Liver (tissue), 9 donors: Measurements from ENCODE around the gene GSTM3. TPM values are rescaled to one million over a fixed set of nuclear protein-coding genes. Genes with fewer than 3 reads are reported as not detected.

Experiments
- DNase-seq: peaks from one replicate; pipeline ENCODE4 v3.0.0-alpha.2; 2017; ENCODE audit warnings: low spot score
- H3K27ac ChIP-seq, 2 donors: one replicate each; pipeline ENCODE4 v1.7.0; 2013; ENCODE audit warnings: inconsistent platforms in 2 of 2, low read length in 2 of 2, control low read depth in 1 of 2, low read depth in 1 of 2, mild to moderate bottlenecking in 1 of 2
- H3K27me3 ChIP-seq, 4 donors: one replicate each; pipeline versions ENCODE4 v1.6.1 to v1.7.0; 2013; ENCODE audit warnings: low read length in 3 of 4, inconsistent platforms in 1 of 4, mild to moderate bottlenecking in 1 of 4, moderate library complexity in 1 of 4; ENCODE audit not compliant: control insufficient read depth in 4 of 4, insufficient read depth in 4 of 4
- H3K36me3 ChIP-seq, 4 donors: one replicate each; pipeline versions ENCODE4 v1.6.1 to v1.7.0; 2013; ENCODE audit warnings: low read length in 3 of 4, mild to moderate bottlenecking in 3 of 4, low read depth in 1 of 4, moderate library complexity in 1 of 4; ENCODE audit not compliant: control insufficient read depth in 4 of 4, insufficient read depth in 3 of 4
- H3K4me1 ChIP-seq, 4 donors: one replicate each; pipeline versions ENCODE4 v1.6.1 to v1.7.0; 2013; ENCODE audit warnings: low read length in 3 of 4, mild to moderate bottlenecking in 3 of 4, moderate library complexity in 1 of 4; ENCODE audit not compliant: control insufficient read depth in 4 of 4, insufficient read depth in 4 of 4
- H3K4me3 ChIP-seq, 3 donors: one replicate each; pipeline versions ENCODE4 v1.6.1 to v1.7.0; 2013; ENCODE audit warnings: low read length in 3 of 3, control low read depth in 1 of 3, low read depth in 1 of 3, mild to moderate bottlenecking in 1 of 3
- H3K9ac ChIP-seq, 2 donors: one replicate each; pipeline ENCODE4 v1.7.0; 2013; ENCODE audit warnings: low read length in 2 of 2, mild to moderate bottlenecking in 2 of 2, moderate library complexity in 2 of 2, control low read depth in 1 of 2, low read depth in 1 of 2
- H3K9me3 ChIP-seq, 4 donors: one replicate each; pipeline versions ENCODE4 v1.6.1 to v1.7.0; 2013; ENCODE audit warnings: low read length in 3 of 4; ENCODE audit not compliant: control insufficient read depth in 4 of 4
- ATF3 ChIP-seq: IDR thresholded peaks from 2 replicates; pipeline ENCODE4 v1.6.1; 2016; ENCODE audit warnings: antibody characterized with exemption
- CTCF ChIP-seq: fragments of 150-350 bp; IDR thresholded peaks from 2 replicates; pipeline ENCODE4 v1.5.1; 2017; ENCODE audit warnings: improper control_type of control experiment, low read depth, low read length; ENCODE audit not compliant: missing input control
- EGR1 ChIP-seq, 2 donors: IDR thresholded peaks; 2 replicates each; pipeline ENCODE4 v1.6.1; 2016 to 2018; ENCODE audit warnings: antibody characterized with exemption in 2 of 2, low read depth in 2 of 2
- FOXA1 ChIP-seq: IDR thresholded peaks from 2 replicates; pipeline ENCODE4 v1.6.1; 2016; ENCODE audit warnings: antibody characterized with exemption
- FOXA2 ChIP-seq: IDR thresholded peaks from 2 replicates; pipeline ENCODE4 v1.6.1; 2016; ENCODE audit warnings: antibody characterized with exemption
- GABPA ChIP-seq, 2 donors: IDR thresholded peaks in 1 of 2; conservative IDR thresholded peaks in 1 of 2; 2 replicates each; pipeline ENCODE4 v1.6.1; 2016; ENCODE audit warnings: antibody characterized with exemption in 2 of 2, mild to moderate bottlenecking in 1 of 2, moderate library complexity in 1 of 2
- HNF4A ChIP-seq, 2 donors: conservative IDR thresholded peaks; 2 replicates each; pipeline ENCODE4 v1.6.1; 2016; ENCODE audit warnings: antibody characterized with exemption in 2 of 2, mild to moderate bottlenecking in 2 of 2
- HNF4G ChIP-seq: IDR thresholded peaks from 2 replicates; pipeline ENCODE4 v1.6.1; 2016; ENCODE audit warnings: antibody characterized with exemption
- JUND ChIP-seq, 2 donors: IDR thresholded peaks; 2 replicates each; pipeline ENCODE4 v1.6.1; 2016; ENCODE audit warnings: antibody characterized with exemption in 2 of 2
- MAX ChIP-seq: IDR thresholded peaks from 2 replicates; pipeline ENCODE4 v1.6.1; 2016; ENCODE audit warnings: antibody characterized with exemption
- NR2F2 ChIP-seq: IDR thresholded peaks from 2 replicates; pipeline ENCODE4 v1.6.1; 2016; ENCODE audit warnings: antibody characterized with exemption
- RAD21 ChIP-seq, 2 donors: IDR thresholded peaks; 2 replicates each; pipeline ENCODE4 v1.6.1; 2016; ENCODE audit warnings: antibody characterized with exemption in 2 of 2, mild to moderate bottlenecking in 2 of 2
- REST ChIP-seq: IDR thresholded peaks from 2 replicates; pipeline ENCODE4 v1.6.1; 2016; ENCODE audit warnings: antibody characterized with exemption, mild to moderate bottlenecking
- RXRA ChIP-seq, 2 donors: IDR thresholded peaks; 2 replicates each; pipeline ENCODE4 v1.6.1; 2017 to 2018; ENCODE audit warnings: antibody characterized with exemption in 2 of 2, mild to moderate bottlenecking in 1 of 2
- SP1 ChIP-seq: IDR thresholded peaks from 2 replicates; pipeline ENCODE4 v1.6.1; 2018; ENCODE audit warnings: antibody characterized with exemption, mild to moderate bottlenecking
- TAF1 ChIP-seq: conservative IDR thresholded peaks from 2 replicates; pipeline ENCODE4 v1.6.1; 2016; ENCODE audit warnings: antibody characterized with exemption, mild to moderate bottlenecking
- YY1 ChIP-seq: IDR thresholded peaks from 2 replicates; pipeline ENCODE4 v1.6.1; 2016; ENCODE audit warnings: antibody characterized with exemption, mild to moderate bottlenecking
- ZBTB33 ChIP-seq: IDR thresholded peaks from 2 replicates; pipeline ENCODE4 v1.6.1; 2016; ENCODE audit warnings: antibody characterized with exemption
- WGBS: extraction: QIAGEN DNeasy Blood & Tissue Kit; methylation state at CpG from one replicate; pipeline ENCODE4 v1.1.7; 2013; 5-methylcytosine and 5-hydroxymethylcytosine counted together
- polyA plus RNA-seq, 2 donors: library from polyadenylated mRNA; stranded (reverse) in 1 of 2; unstranded in 1 of 2; fragments of 200-250 nt in 1 of 2; fragments of >200 nt in 1 of 2; fragmentation: Nextera tagmentation in 1 of 2; extraction: Ambion mirVana in 1 of 2; gene quantifications; one replicate each; pipeline versions ENCODE4 v1.2.1 to v1.2.3, GENCODE V29; 2013 to 2015
- total RNA-seq, 2 donors: library from RNA; depleted of rRNA; stranded (reverse); fragments of >200 nt; gene quantifications; one replicate each; pipeline ENCODE4 v1.2.3, GENCODE V29; 2014
- donor health status: healthy.
- donor health status: healthy.
- donor health status: healthy.
- donor health status: healthy.
- donor health status: healthy.

GSTM3 gene
- total and polyA plus RNA-seq, 4 donors: 6.9 to 51.5 (median 34.9) TPM

- Histone ChIP-seq H3K27ac (no peak overlapping the region), H3K9ac (no peak overlapping the region), H3K9me3 (peaks cover 0 to 5% (median 0%) of the 10 kb centered on the region in 4 donors), H3K27me3 (no peaks in the 10 kb centered on the region), H3K4me3 (no peak overlapping the region), H3K36me3 (no peaks in the 10 kb centered on the region), H3K4me1 (peaks cover 0 to 6% (median 0%) of the 10 kb centered on the region in 4 donors)
- DNase-seq: no peak
- no peak for TF ChIP-seq RXRA (IDR thresholded peaks at IDR 0.05)
- TF ChIP-seq FOXA2: no peak
- TF ChIP-seq JUND (IDR thresholded peaks at IDR 0.05): no peak
- no peak for TF ChIP-seq ZBTB33
- TF ChIP-seq YY1: no peak
- no peak for TF ChIP-seq SP1
- no peak for TF ChIP-seq HNF4G
- TF ChIP-seq EGR1 (IDR thresholded peaks at IDR 0.05; ENCODE audit: low read depth in 2 of 2): no peak
- no peak for TF ChIP-seq MAX
- no peak for TF ChIP-seq CTCF
- TF ChIP-seq ATF3: no peak
- TF ChIP-seq RAD21 (IDR thresholded peaks at IDR 0.05): no peak
- no peak for TF ChIP-seq GABPA (IDR thresholded peaks at IDR 0.05 in 1 of 2, conservative IDR thresholded peaks at IDR 0.05 in 1 of 2)
- 83% methylated on average over 7 of the region's 7 CpGs for WGBS
These were observed 36.6 kb upstream of the GSTM3 start for GRCh38 chr1:109777436-109777835.

- H3K9ac ChIP-seq: no peak overlapping the region
- H3K4me1 ChIP-seq: peaks cover 0 to 6% (median 0%) of the 10 kb centered on the region in 4 donors
- TF ChIP-seq GABPA (IDR thresholded peaks at IDR 0.05 in 1 of 2, conservative IDR thresholded peaks at IDR 0.05 in 1 of 2) (no peak), REST (no peak), YY1 (no peak), RXRA (IDR thresholded peaks at IDR 0.05) (peak in 1 of 2 donors; percentile 31), EGR1 (IDR thresholded peaks at IDR 0.05; ENCODE audit: low read depth in 2 of 2) (no peak), RAD21 (IDR thresholded peaks at IDR 0.05) (peak; percentile 99 to 100), ZBTB33 (no peak), HNF4A (conservative IDR thresholded peaks at IDR 0.05) (no peak), FOXA2 (no peak), CTCF (peak; percentile 97), HNF4G (no peak), MAX (no peak), JUND (IDR thresholded peaks at IDR 0.05) (no peak), ATF3 (no peak), FOXA1 (no peak), NR2F2 (no peak), SP1 (no peak), TAF1 (no peak)
- no peaks in the 10 kb centered on the region for H3K27me3 ChIP-seq
- 30% methylated on average over 4 of the region's 4 CpGs for WGBS
- no peak overlapping the region for H3K27ac ChIP-seq
- H3K36me3 ChIP-seq: no peaks in the 10 kb centered on the region
- H3K9me3 ChIP-seq: peaks cover 0 to 5% (median 0%) of the 10 kb centered on the region in 4 donors
- no peak overlapping the region for H3K4me3 ChIP-seq
- DNase-seq: peak; percentile 80
These were observed 36.1 kb upstream of the GSTM3 start for GRCh38 chr1:109776911-109777310.
